DMS79 treated with DMSO at 0.1 percent for 48 hours (cell line): ENCODE results near the gene ZNF683.
"Not testable (repeated sequence)": the region's sequence is repeated elsewhere in the genome, so short reads cannot be mapped to it uniquely, and the experiment has no call there.

ENCODE experiments used
- DNase-seq: peaks from one replicate; lab custom pipeline; 2025; lab: John Stamatoyannopoulos, UW

The ZNF683 gene

GRCh38 chr1:26336477-26337205 lies 35.9 kb downstream of the ZNF683 start:
- DNase-seq = peak; percentile 90

DNA sequence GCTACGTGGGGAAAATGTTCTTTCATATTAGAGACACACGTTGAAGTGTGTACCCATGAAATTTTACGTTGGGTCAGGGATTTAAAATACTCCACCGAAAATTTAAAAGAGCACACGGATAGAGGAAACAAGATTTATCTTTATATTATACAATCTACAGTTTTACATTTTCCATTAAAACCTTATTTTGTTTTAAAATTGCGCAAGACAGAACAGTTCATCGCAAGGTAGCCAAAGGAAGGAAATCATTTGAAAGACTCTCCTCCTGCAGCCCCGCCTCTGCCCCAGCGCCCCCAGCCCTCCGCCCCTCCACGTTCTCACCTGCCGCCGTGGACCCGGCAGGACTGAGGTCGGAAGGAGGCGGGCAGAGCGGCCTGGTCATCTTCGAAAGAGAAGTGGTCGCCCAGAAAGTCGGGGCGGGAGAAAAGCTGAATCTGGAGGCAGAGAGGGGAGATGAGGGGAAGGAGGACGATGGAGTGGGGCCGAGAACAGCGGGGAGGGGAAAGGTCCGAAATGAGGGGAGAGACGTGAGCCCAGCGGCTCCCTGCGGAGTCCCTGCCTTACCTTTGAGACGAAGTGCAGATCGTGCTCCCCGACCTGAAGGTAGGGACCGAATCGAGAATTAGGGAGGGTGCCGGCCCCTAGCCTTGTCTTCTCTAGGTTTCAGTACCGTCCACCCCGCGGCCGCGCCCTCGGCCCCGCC lies 36.6 kb downstream of the ZNF683 start:
- no peak for DNase-seq

- not testable (repeated sequence) for DNase-seq
Observed at GRCh38 chr1:26333312-26333711, 39.2 kb downstream of the ZNF683 start.

- DNase-seq = no peak
Observed at GRCh38 chr1:26330276-26330675, 42.3 kb downstream of the ZNF683 start.

- not testable (repeated sequence) for DNase-seq
Observed at GRCh38 chr1:26329380-26329779, 43.2 kb downstream of the ZNF683 start.

GRCh38 chr1:26328597-26328996 lies 44.0 kb downstream of the ZNF683 start:
- no peak for DNase-seq

- peak; percentile 91 for DNase-seq
Observed at GRCh38 chr1:26327956-26328362, 44.6 kb downstream of the ZNF683 start.

DNA sequence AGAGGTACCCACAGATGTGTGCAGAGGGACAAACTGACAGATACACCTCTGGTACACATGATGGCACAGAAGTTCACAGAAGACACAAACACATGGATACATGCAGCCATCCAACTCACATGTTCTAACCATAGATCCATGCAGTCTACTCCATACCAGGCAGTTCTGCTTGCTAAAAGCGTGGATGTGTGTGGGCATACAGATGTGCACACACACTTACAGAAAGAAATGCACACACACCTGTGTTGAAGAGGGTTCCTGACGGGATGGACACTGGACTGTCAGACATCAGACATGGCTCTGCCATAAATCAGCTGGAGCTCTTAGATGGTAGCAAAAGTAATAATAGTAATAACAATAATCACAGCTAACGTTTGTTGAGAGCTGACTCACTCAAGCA lies 48.0 kb downstream of the ZNF683 start:
- DNase-seq = no peak

DNA sequence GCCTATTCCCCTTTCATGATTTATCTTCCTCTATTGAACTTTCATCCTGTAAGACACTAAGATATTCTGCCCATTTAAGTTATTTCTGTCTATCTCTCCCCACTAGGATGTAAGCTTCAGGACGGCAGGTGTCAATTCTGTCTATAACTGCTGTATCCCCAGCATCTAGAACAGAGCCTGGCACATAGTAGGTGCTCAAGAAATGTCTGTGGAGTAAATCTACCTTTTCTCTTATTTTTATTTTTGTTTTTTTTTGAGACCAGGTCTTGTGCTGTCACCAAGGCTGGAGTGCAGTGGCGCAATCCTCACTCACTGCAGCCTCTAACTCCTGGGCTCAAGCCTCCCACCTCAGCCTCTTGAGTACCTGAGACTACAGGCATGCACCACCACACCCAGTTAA lies 49.2 kb downstream of the ZNF683 start:
- no peak for DNase-seq

DNA sequence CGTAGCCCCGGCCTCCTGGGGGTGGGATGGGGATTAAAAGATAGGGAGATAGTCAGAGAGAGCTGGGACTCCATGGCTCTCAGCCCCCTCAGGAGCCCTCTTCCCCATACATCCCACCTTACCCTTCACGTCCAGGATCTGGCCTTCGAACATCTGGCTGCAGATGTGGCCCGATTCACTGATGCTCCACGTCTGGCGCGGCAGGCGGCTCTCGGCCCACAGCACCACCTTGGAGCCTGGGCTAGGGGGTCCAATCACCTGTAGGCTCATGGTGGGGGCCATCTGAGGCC lies 50.6 kb downstream of the ZNF683 start:
- no peak for DNase-seq

DNA sequence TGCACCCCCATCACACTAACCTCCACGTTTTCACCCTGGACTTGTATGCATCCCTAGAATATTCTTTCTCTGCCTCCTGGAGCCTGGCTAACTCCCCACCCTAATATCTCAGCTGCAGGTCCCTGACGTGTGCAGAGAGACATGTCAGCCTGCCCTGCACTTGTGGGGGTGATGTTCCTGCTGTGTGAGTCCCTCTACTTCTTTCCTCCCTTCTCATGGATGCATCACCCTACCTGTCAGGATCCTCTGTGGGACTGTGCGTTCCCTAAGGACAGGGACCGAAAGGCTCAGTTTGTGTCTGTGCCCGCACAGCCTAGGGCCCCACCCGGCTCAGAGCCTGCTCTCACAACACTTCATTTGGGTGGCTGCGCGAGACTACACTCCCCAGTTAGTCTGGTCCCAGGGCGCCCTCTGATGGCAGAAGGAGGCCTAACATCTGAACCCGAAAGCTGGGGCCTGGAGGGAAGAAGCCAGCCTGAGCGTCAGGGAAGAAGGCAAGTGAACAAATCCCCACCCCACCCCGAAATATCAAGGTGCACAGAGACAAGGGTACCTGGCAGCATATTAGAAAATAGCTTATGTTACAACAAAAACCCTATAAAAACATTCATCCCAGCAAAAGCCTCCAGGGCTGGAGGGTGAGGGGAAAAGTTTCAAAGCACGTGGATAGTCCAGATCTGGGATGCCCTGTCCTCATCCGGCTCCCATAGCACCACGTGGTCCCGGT lies 51.1 kb downstream of the ZNF683 start:
- DNase-seq = peak; percentile 58

DNA sequence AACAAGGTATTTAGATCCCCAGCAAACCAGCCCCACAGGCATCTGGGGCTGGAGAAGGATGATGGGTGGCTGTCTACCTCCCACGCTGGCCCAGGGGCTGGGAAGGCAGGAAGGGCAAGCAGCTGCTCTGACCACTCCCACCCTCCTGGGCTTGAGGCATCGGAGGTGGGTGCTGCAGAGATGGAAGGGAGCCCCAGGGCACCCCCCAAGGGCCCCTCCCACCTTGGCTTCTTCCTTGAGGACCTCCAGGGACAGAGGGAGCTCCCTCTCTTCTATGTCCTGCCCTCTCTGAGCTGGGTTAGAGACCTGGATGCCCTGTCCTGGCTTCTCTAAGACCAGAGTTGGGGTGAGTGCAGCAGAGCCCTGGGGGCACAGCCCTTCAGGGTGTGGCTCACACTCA lies 51.7 kb downstream of the ZNF683 start:
- no peak for DNase-seq

DNA sequence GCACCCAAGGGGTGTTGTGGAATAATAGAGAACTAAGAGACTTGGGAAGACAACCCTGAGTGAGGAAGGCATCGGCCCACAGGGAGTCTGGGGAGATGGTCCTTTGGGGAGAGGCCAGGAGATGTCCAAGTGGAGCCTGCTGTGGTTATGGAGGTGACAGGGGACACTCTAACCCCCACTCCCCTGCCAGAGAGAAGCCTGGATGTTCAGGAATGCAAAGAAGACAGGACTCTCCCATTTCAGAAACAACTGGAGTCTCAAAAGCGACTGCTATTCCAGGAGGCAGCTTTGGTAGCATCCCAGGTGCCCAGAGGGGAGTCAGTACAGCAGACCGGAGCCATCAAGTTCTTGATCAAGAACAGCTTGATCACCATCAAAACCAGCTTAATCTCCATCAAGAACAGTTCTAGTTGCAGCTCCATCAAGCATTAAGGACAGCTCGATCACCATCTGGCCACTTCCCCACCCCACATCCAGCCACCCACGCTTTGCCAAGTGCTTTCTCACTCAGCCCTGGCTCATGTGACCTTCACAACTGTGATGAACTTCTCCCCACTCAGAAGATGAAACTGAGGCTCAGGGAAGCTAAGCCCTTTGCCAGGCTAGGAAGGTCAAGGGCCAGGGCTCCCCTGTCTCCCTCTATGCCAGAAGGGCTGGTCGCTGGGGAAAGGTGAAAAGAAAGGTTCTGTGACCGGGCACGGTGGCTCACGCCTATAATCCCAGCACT lies 54.0 kb downstream of the ZNF683 start:
- DNase-seq = no peak

DNA sequence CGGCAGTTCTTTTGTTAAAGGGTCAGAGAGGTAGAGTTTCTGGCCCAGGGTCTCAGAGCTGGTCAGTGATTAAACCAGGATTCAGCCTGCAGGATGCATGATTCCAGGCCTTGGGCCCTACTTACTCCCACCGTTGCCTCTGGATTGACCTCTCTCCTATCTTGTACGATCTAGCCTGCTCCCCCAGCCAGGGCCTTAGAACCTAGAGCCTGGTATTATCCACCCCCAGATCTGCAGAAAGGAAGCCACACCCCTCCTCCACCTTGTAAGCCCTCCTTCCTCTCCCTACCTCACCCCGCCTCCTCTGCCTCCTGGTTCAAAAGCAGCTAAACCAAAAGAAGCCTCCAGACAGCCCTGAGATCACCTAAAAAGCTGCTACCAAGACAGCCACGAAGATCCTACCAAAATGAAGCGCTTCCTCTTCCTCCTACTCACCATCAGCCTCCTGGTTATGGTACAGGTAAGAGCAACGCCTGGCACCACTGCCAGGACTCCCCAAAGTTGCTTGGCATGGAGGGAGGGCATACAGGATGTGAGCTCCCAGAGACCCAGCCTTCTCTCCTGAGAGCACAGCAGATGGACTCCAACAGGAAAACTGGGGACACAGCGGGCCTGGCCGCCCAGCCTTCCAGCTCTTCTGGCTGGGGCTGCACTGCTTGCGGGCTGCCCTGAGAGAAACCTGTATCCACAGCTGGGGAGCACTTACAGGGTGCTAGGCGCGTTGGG lies 54.8 kb downstream of the ZNF683 start, which contains the start of gene CD52:
Gene CD52 (plus strand): TSS at position 347 of the 726 bp plus-strand sequence. CDS start 60 bp downstream, at position 407.
- no peak for DNase-seq

DNA sequence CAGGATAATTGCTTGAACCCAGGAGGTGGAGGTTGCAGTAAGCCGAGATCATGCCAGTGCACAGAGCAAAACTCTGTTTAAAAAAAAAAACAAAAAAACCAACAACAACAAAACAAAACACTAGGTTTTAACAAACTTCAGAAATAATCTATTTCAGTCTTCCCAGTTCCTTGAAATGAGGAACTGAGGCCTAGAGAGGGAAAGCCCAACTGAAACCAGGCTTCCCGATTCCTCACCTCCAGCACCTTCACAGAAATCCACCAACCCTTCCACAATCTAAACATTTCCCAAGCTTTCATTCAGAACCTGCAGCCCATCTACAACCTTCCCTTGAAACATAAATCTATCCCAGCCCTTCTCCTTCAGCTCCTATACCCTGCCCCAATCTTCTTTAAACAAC lies 55.4 kb downstream of the ZNF683 start:
- DNase-seq = no peak

- no peak for DNase-seq
Observed at GRCh38 chr1:26315874-26316850, 56.4 kb downstream of the ZNF683 start.

DNA sequence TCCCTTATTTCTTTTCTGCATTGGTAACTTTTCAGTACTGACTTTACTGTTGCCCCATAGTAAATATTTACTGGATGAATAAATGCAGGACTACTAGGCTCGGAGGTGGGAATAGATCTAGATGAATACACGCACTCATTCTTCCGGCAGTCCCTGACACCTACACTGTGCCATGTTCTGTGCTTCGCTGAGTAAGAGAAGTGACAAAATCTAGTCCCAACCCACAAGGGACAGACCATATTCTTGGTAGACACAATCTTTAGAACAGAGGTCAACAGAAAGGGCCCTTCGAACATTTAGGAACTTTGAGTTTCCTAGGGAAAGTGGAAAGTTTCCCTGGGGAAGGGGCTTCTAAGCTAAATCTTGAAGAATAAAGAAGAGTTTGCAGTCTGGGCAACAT lies 58.0 kb downstream of the ZNF683 start:
- no peak for DNase-seq
